OCI-LY1 (cell line): ENCODE measurements around the gene BBS2.

Source experiments
- CTCF ChIP-seq: fragments of 200-600 bp; sonication (generic), shearing (Covaris generic); IDR thresholded peaks from 2 replicates; pipeline ENCODE4 v1.5.1; 2017; ENCODE audit warnings: mild to moderate bottlenecking, antibody characterized with exemption, low read length, moderate library complexity, mixed read lengths
- EZH2 ChIP-seq: fragments of 200-600 bp; sonication (generic), shearing (Covaris generic); IDR thresholded peaks from 2 replicates; pipeline ENCODE4 v1.8.0; 2017; ENCODE audit warnings: borderline replicate concordance, mixed run types, mild to moderate bottlenecking, antibody characterized with exemption, low read length, moderate library complexity, mixed read lengths

- TF ChIP-seq CTCF = no peak
- no peak for TF ChIP-seq EZH2
Observed at GRCh38 chr16:56493815-56494214, 26.0 kb downstream of the BBS2 start.
